Measurements from ENCODE around the gene CEP131. TPM values are rescaled to one million over a fixed set of nuclear protein-coding genes. Genes with fewer than 3 reads are reported as not detected.

The CEP131 gene
- total and polyA plus RNA-seq, 2 of the 4 experiments (the other 2 are of a cell fraction), result 4.8 to 9.6 TPM

DNA sequence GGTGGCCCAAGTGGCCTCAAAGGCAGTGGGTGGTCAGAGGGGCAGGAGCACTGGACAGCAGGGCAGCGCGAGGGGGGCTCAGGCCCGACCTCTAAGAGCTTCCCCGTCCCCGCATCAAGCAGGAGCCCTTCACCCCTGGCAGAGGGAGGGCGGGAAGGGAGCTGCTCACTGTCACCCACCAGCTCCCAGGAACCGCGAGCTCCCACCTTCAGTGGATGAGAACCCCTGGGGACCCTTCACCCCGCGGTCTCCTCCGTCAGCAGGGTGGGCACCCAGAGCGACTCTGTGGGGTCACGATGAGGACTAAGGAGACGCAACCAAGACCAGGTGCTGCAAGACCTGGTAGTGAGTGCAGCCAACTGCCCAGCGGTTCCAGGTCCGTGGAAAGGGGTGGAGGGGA is 13.6 kb downstream of the CEP131 start:
- H3K9ac ChIP-seq (ENCODE audit: low read depth, low read length), result no peak overlapping the region
- in situ Hi-C loops (cut with MboI; ENCODE audit: low sequenced_read_pairs) (no loop called here), intact Hi-C loops (cut with micrococcal nuclease) (no loop called here), dilution Hi-C loops (cut with HindIII; ENCODE audit: low sequenced_read_pairs, unreplicated experiment) (no loop called here)
- H3K14ac ChIP-seq (replicated peaks; ENCODE audit: low read depth, low read length), result no peak overlapping the region
- H4K5ac ChIP-seq (ENCODE audit: low read depth, low read length), result no peak overlapping the region
- no peak overlapping the region for H2BK20ac ChIP-seq (ENCODE audit: low read depth, low read length)
- H3K4me1 ChIP-seq (ENCODE audit: control insufficient read depth, insufficient read depth, low read length), result no peaks in the 10 kb centered on the region
- H3K56ac ChIP-seq (ENCODE audit: extremely low read depth, insufficient read depth, low read length), result no peak overlapping the region
- BruUV-seq (replicated peaks), result no TSS peak
- no peak overlapping the region for H2AK9ac ChIP-seq (replicated peaks; ENCODE audit: low read depth, low read length, poor library complexity)
- no peak overlapping the region for H2BK120ac ChIP-seq (ENCODE audit: low read depth, low read length)
- H3K23ac ChIP-seq (ENCODE audit: low read depth, low read length), result no peak overlapping the region
- peaks cover 5% of the 10 kb centered on the region; the same call in 1 of the 2 replicates for H4K20me1 ChIP-seq (ENCODE audit: insufficient read depth, low read length)
- H2AFZ ChIP-seq (replicated peaks; ENCODE audit: low read length, poor library complexity), result no peak overlapping the region
- CTCF ChIA-PET, result no interaction called here
- H2AK5ac ChIP-seq (ENCODE audit: low read depth, low read length), result no peak overlapping the region
- no peak for DNase-seq
- H3K9me1 ChIP-seq (ENCODE audit: insufficient read depth, low read length), result 0 out of 2 replicates have a peak, but pooled peaks cover 6% of the 10 kb centered on the region
- no peaks in the 10 kb centered on the region for H3K9me3 ChIP-seq (ENCODE audit: control insufficient read depth, insufficient read depth, low read length)
- H2BK5ac ChIP-seq (ENCODE audit: low read depth, low read length, poor library complexity, severe bottlenecking), result no peak overlapping the region
- H3K27me3 ChIP-seq (ENCODE audit: control insufficient read depth, insufficient read depth, low read length), result no peaks in the 10 kb centered on the region
- H3K4me2 ChIP-seq (ENCODE audit: low read depth, low read length), result no peak overlapping the region
- POLR2A ChIA-PET (ENCODE audit: unreplicated experiment), result no interaction called here
- no peak for ATAC-seq (ENCODE audit: low read depth)
- H3K4ac ChIP-seq (ENCODE audit: low read depth, low read length), result no peak overlapping the region
- no peak overlapping the region for H4K91ac ChIP-seq (ENCODE audit: insufficient read depth, low read depth, low read length)
- TF ChIP-seq POLR2A (IDR thresholded peaks at IDR 0.05; ENCODE audit: low read depth, low read length) (no peak), NFE2L2 (IDR thresholded peaks at IDR 0.05; ENCODE audit: low read depth, low read length) (no peak), MAZ (IDR thresholded peaks at IDR 0.05; ENCODE audit: borderline replicate concordance, low read depth, low read length) (no peak), SMC3 (IDR thresholded peaks at IDR 0.05; ENCODE audit: low read depth, low read length) (no peak), ELK1 (IDR thresholded peaks at IDR 0.05; ENCODE audit: borderline replicate concordance, low read depth, low read length) (no peak), RAD21 (IDR thresholded peaks at IDR 0.05; ENCODE audit: low read length) (no peak), CHD1 (IDR thresholded peaks at IDR 0.05; ENCODE audit: low read depth, low read length) (no peak), CTCF (conservative IDR thresholded peaks at IDR 0.05; ENCODE audit: low read depth, low read length) (no peak), MAFK (IDR thresholded peaks at IDR 0.05; ENCODE audit: low read depth, low read length) (no peak)
- TF ChIP-seq, protein P1, sequence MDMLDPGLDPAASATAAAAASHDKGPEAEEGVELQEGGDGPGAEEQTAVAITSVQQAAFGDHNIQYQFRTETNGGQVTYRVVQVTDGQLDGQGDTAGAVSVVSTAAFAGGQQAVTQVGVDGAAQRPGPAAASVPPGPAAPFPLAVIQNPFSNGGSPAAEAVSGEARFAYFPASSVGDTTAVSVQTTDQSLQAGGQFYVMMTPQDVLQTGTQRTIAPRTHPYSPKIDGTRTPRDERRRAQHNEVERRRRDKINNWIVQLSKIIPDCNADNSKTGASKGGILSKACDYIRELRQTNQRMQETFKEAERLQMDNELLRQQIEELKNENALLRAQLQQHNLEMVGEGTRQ (IDR thresholded peaks at IDR 0.05; ENCODE audit: low read depth, low read length), result no peak
- no peak overlapping the region for H3K27ac ChIP-seq (ENCODE audit: insufficient read depth, low read length)
- no peak overlapping the region for H4K8ac ChIP-seq (ENCODE audit: low read depth in 2 of 2, low read length in 2 of 2)
- no CpG with 5 or more reads among the region's 16 CpGs for WGBS, 2 experiments (ENCODE audit: extremely low coverage in 2 of 2, insufficient read length in 1 of 2)
- no peak overlapping the region for H3K18ac ChIP-seq (ENCODE audit: low read depth, low read length)
- peaks cover 3% of the 10 kb centered on the region; the same call in 1 of the 2 replicates for H3K36me3 ChIP-seq (ENCODE audit: control insufficient read depth, insufficient read depth, low read length)
- no peaks in the 10 kb centered on the region; a peak in 1 of 4 replicates for H3K79me1 ChIP-seq (ENCODE audit: low read depth in 1 of 2, low read length in 2 of 2)
- no peak overlapping the region for H2BK15ac ChIP-seq (ENCODE audit: low read depth, low read length)
- H3K4me3 ChIP-seq (ENCODE audit: insufficient read depth, low read depth, low read length), result no peak overlapping the region

Data from IMR-90 (cell line).